ENCODE results near the gene AXIN1. TPM values are rescaled to one million over a fixed set of nuclear protein-coding genes. Genes with fewer than 3 reads are reported as not detected.

AXIN1 gene, protein sequence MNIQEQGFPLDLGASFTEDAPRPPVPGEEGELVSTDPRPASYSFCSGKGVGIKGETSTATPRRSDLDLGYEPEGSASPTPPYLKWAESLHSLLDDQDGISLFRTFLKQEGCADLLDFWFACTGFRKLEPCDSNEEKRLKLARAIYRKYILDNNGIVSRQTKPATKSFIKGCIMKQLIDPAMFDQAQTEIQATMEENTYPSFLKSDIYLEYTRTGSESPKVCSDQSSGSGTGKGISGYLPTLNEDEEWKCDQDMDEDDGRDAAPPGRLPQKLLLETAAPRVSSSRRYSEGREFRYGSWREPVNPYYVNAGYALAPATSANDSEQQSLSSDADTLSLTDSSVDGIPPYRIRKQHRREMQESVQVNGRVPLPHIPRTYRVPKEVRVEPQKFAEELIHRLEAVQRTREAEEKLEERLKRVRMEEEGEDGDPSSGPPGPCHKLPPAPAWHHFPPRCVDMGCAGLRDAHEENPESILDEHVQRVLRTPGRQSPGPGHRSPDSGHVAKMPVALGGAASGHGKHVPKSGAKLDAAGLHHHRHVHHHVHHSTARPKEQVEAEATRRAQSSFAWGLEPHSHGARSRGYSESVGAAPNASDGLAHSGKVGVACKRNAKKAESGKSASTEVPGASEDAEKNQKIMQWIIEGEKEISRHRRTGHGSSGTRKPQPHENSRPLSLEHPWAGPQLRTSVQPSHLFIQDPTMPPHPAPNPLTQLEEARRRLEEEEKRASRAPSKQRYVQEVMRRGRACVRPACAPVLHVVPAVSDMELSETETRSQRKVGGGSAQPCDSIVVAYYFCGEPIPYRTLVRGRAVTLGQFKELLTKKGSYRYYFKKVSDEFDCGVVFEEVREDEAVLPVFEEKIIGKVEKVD
- total RNA-seq: 15.2 and 19.0 TPM in 2 replicates

GRCh38 chr16:352547-353403 lies at the start of gene AXIN1:
TSS of gene AXIN1 (minus strand) at chr16:352723. CDS start at chr16:347025, 5,698 bp downstream.

GRCh38 chr16:401468-402348 lies 49.2 kb upstream of the AXIN1 start, which contains the start of gene DECR2:
TSS of gene DECR2 (plus strand) at chr16:401885. CDS start at chr16:401964, 79 bp downstream.

GRCh38 chr16:397135-397661 lies 44.7 kb upstream of the AXIN1 start, which contains the start of gene NME4:
TSS of gene NME4 (plus strand) at chr16:397199. CDS start at chr16:397223, 24 bp downstream.

GRCh38 chr16:381789-382717 lies 29.5 kb upstream of the AXIN1 start, which contains the start of gene PGAP6:
TSS of gene PGAP6 (minus strand) at chr16:381978. CDS start at chr16:381821, 157 bp downstream.

GRCh38 chr16:370443-370842 lies 17.9 kb upstream of the AXIN1 start, which contains the start of gene MRPL28:
TSS of gene MRPL28 (minus strand) at chr16:370538. CDS start at chr16:370218, 320 bp downstream.

DNA sequence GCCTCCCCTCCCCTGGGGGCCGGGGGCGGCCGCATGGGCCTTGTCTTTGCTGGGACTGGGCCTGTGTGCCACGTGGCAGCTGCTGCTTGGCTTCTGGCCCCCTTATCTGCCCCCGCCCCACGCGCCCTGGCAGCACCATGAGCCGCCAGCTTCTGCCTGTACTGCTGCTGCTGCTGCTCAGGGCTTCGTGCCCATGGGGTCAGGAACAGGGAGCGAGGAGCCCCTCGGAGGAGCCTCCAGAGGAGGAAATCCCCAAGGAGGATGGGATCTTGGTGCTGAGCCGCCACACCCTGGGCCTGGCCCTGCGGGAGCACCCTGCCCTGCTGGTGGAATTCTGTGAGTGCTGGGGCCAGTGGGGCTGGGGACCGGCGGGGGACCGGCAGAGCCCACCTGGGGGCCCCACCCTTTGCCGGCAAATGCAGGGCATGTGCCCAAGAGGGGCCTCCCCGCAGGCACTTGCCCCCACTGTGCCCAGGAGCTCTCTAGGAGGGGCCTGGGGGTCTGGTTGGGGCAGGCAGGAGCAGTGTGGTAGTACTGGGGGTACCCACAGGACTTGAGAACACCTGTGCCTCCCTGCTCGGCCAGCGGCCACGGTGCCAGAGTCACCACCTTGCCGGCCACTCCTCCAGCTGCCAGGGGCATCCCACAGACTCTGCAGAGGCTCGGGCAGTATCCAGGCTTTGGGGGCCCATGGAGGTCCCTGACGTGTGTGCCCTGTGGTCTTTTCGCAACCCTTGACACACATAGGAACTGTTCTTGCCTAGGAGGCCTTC lies 69.3 kb downstream of the AXIN1 start, which contains the start of gene PDIA2:
TSS of gene PDIA2 (plus strand) at position 132 of the 773 bp plus-strand sequence. CDS start at position 138, 6 bp downstream.

GRCh38 chr16:280552-280951 lies 72.0 kb downstream of the AXIN1 start, which contains the start of gene ARHGDIG:
TSS of gene ARHGDIG (plus strand) at chr16:280591. CDS start at chr16:280681, 90 bp downstream.

DNA sequence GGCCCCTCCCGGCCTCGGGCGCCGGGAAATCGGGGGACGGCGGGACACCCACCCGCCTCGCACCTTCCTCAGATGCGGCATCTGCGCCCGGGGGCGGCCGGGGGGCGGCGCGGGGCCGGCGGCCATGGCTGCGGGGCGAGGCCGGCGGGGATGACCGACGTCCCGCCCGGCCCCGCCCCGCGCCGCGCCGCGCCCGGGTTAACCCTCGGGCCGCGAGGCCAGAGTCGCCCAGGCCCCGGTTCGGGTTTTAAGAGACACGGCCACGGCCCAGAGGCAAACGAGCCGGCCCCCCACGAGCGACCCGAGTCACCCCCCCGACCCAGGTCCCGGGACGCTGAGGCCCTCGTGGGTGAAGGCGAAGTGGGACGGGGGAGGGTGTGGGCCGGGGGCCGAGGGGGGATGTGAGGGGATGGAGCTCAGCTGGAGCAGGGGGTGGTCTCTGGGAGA lies 76.7 kb downstream of the AXIN1 start, which contains the start of gene RGS11:
TSS of gene RGS11 (minus strand) at position 159 of the 447 bp plus-strand sequence. CDS start at position 126, 33 bp downstream.

Other genes starting within 250 kb of the AXIN1 start
- 5.4 and 6.1 TPM in 2 replicates for gene NPRL3, start 214.1 kb downstream of the AXIN1 start, total RNA-seq
- gene HBZ, start 200.1 kb downstream of the AXIN1 start, total RNA-seq: not detected in 2 replicates
- not detected in 2 replicates for gene HBM, start 186.7 kb downstream of the AXIN1 start, total RNA-seq
- not detected in 2 replicates for gene HBA2, start 179.8 kb downstream of the AXIN1 start, total RNA-seq
- gene HBA1, start 176.0 kb downstream of the AXIN1 start, total RNA-seq: not detected in 2 replicates
- gene HBQ1, start 172.3 kb downstream of the AXIN1 start, total RNA-seq: not detected in 2 replicates
- gene LUC7L, start 123.3 kb downstream of the AXIN1 start, total RNA-seq: 29.2 and 29.5 TPM in 2 replicates
- gene FAM234A, start 117.9 kb downstream of the AXIN1 start, total RNA-seq: 50.6 and 51.9 TPM in 2 replicates
- gene RGS11, start 76.8 kb downstream of the AXIN1 start, total RNA-seq: 1.1 and 3.7 TPM in 2 replicates
- 0.28 and 1.8 TPM in 2 replicates for gene ARHGDIG, start 72.1 kb downstream of the AXIN1 start, total RNA-seq
- gene PDIA2, start 69.6 kb downstream of the AXIN1 start, total RNA-seq: 0.37 TPM in 1 of 2 replicates, not detected in the other
- gene MRPL28, start 17.8 kb upstream of the AXIN1 start, total RNA-seq: 72.5 and 89.0 TPM in 2 replicates
- gene PGAP6, start 29.3 kb upstream of the AXIN1 start, total RNA-seq: 59.2 and 66.6 TPM in 2 replicates
- gene NME4, start 44.5 kb upstream of the AXIN1 start, total RNA-seq: 69.0 and 73.0 TPM in 2 replicates
- gene DECR2, start 49.2 kb upstream of the AXIN1 start, total RNA-seq: 9.9 and 11.4 TPM in 2 replicates
- gene RAB11FIP3, start 72.9 kb upstream of the AXIN1 start, total RNA-seq: 14.2 and 23.1 TPM in 2 replicates
- 10.5 and 16.8 TPM in 2 replicates for gene CAPN15, start 175.0 kb upstream of the AXIN1 start, total RNA-seq
- gene PRR35, start 207.7 kb upstream of the AXIN1 start, total RNA-seq: not detected in 2 replicates
- gene NHLRC4, start 214.3 kb upstream of the AXIN1 start, total RNA-seq: 1.3 and 1.4 TPM in 2 replicates
- 14.8 and 21.6 TPM in 2 replicates for gene PIGQ, start 217.2 kb upstream of the AXIN1 start, total RNA-seq
- 7.8 and 10.5 TPM in 2 replicates for gene RAB40C, start 237.3 kb upstream of the AXIN1 start, total RNA-seq